DND-41 (cell line): ENCODE measurements around the gene CAMKMT.

ENCODE experiments used
- EZH2 ChIP-seq: IDR thresholded peaks from 3 replicates; pipeline ENCODE4 v1.6.1; 2012; ENCODE audit warnings: borderline replicate concordance, low read depth, mild to moderate bottlenecking, moderate library complexity, low read length, inconsistent platforms; ENCODE audit not compliant: severe bottlenecking
- TF ChIP-seq, protein P1 (sequence below): IDR thresholded peaks from 2 replicates; pipeline ENCODE4 v1.5.1; 2012; ENCODE audit warnings: borderline replicate concordance, low read length, moderate library complexity, mild to moderate bottlenecking; ENCODE audit not compliant: poor library complexity, severe bottlenecking; ENCODE audit errors: extremely low read depth

DNA sequence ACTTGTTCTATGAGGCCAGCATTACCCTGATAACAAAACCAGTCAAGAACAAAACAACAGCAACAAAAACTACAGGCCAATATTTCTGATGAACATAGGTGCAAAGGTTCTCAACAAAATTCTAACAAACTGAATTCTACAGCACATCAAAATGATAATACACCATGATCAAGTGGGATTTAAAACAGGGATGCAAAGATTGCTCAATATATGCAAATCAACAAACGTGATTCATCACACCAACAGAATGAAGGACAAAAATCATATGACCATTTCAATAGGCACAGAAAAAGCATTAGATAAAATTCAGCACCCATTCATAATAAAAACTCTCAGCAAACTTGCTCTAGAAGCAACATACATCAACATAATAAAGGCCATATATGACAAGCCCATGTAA is 173.6 kb downstream of the CAMKMT start:
- TF ChIP-seq, protein P1, sequence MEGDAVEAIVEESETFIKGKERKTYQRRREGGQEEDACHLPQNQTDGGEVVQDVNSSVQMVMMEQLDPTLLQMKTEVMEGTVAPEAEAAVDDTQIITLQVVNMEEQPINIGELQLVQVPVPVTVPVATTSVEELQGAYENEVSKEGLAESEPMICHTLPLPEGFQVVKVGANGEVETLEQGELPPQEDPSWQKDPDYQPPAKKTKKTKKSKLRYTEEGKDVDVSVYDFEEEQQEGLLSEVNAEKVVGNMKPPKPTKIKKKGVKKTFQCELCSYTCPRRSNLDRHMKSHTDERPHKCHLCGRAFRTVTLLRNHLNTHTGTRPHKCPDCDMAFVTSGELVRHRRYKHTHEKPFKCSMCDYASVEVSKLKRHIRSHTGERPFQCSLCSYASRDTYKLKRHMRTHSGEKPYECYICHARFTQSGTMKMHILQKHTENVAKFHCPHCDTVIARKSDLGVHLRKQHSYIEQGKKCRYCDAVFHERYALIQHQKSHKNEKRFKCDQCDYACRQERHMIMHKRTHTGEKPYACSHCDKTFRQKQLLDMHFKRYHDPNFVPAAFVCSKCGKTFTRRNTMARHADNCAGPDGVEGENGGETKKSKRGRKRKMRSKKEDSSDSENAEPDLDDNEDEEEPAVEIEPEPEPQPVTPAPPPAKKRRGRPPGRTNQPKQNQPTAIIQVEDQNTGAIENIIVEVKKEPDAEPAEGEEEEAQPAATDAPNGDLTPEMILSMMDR: no peak
- no peak for TF ChIP-seq EZH2
